Keratinocyte (primary cell): ENCODE measurements around the gene LSM7. TPM values are rescaled to one million over a fixed set of nuclear protein-coding genes. Genes with fewer than 3 reads are reported as not detected.

Experiments
- DNase-seq: peaks from one replicate; pipeline ENCODE4 v3.0.0-alpha.2; 2011; ENCODE audit warnings: low read depth, missing footprints, low spot score
- FAIRE-seq: peaks from 2 replicates; lab custom pipeline; 2011; peaks lifted over from hg19 to GRCh38; lab: Jason Lieb, UNC
- H2AFZ ChIP-seq: 2 replicates; pipeline ENCODE4 v1.6.0; 2012; ENCODE audit warnings: low read length, control low read depth, inconsistent platforms; ENCODE audit not compliant: control insufficient read depth
- H3K27ac ChIP-seq: 2 replicates; pipeline ENCODE4 v1.5.1; 2011; ENCODE audit warnings: low read length; ENCODE audit not compliant: control insufficient read depth, insufficient read depth
- H3K27me3 ChIP-seq: 3 replicates; pipeline ENCODE4 v1.6.0; 2011; ENCODE audit warnings: low read length; ENCODE audit not compliant: control insufficient read depth, insufficient read depth; ENCODE audit errors: extremely low read depth
- H3K36me3 ChIP-seq, 2 experiments: 2 replicates in 1 of 2; 3 replicates in 1 of 2; pipeline ENCODE4 v1.5.1; 2011; ENCODE audit warnings: low read length in 2 of 2, mild to moderate bottlenecking in 1 of 2; ENCODE audit not compliant: control insufficient read depth in 2 of 2, insufficient read depth in 2 of 2; ENCODE audit errors: extremely low read depth in 1 of 2
- H3K4me1 ChIP-seq: 3 replicates; pipeline ENCODE4 v1.5.1; 2011; ENCODE audit warnings: low read length; ENCODE audit not compliant: control insufficient read depth, insufficient read depth; ENCODE audit errors: extremely low read depth
- H3K4me2 ChIP-seq: 3 replicates; pipeline ENCODE4 v1.6.0; 2011; ENCODE audit warnings: low read depth, low read length; ENCODE audit not compliant: control insufficient read depth, insufficient read depth; ENCODE audit errors: extremely low read depth
- H3K4me3 ChIP-seq, 3 experiments: fragments of 200-600 bp in 1 of 3; sonication (generic) in 1 of 3; 2 replicates in 2 of 3; 3 replicates in 1 of 3; pipeline ENCODE4 v1.5.1; 2011 to 2016; ENCODE audit warnings: low read length in 3 of 3, mild to moderate bottlenecking in 3 of 3, control low read depth in 2 of 3, inconsistent platforms in 1 of 3, low read depth in 1 of 3, mixed read lengths in 1 of 3, mixed run types in 1 of 3, moderate library complexity in 1 of 3; ENCODE audit not compliant: control insufficient read depth in 2 of 3, insufficient read depth in 2 of 3; ENCODE audit errors: extremely low read depth in 1 of 3
- H3K79me2 ChIP-seq: 2 replicates; pipeline ENCODE4 v1.6.0; 2012; ENCODE audit warnings: low read length; ENCODE audit not compliant: control insufficient read depth, insufficient read depth
- H3K9ac ChIP-seq: 3 replicates; pipeline ENCODE4 v1.6.0; 2011; ENCODE audit warnings: low read length; ENCODE audit not compliant: control insufficient read depth, insufficient read depth; ENCODE audit errors: extremely low read depth
- H3K9me1 ChIP-seq: 3 replicates; pipeline ENCODE4 v1.6.0; 2011; ENCODE audit warnings: low read length; ENCODE audit not compliant: control insufficient read depth, insufficient read depth; ENCODE audit errors: extremely low read depth
- H3K9me3 ChIP-seq: 2 replicates; pipeline ENCODE4 v1.5.1; 2012; ENCODE audit warnings: low read depth, low read length; ENCODE audit not compliant: control insufficient read depth
- H4K20me1 ChIP-seq: 3 replicates; pipeline ENCODE4 v1.6.0; 2011; ENCODE audit warnings: low read length; ENCODE audit not compliant: control insufficient read depth, insufficient read depth; ENCODE audit errors: extremely low read depth
- EZH2 ChIP-seq: IDR thresholded peaks from one replicate; pipeline ENCODE4 v1.6.1; 2012; ENCODE audit warnings: inconsistent platforms, mild to moderate bottlenecking, low read length, moderate library complexity
- dilution Hi-C: fragments of 300-500 bp; cut with MboI; formaldehyde crosslinking; loops from one replicate; pipeline ENCODE4 v1.7.0; 2020; ENCODE audit warnings: low sequenced_read_pairs; ENCODE audit not compliant: extremely low pct_ligation_motif_present
- polyA plus RNA-seq, 5 experiments: library from polyadenylated mRNA; depleted of rRNA in 3 of 5; stranded (reverse) in 3 of 5; stranded (forward) in 1 of 5; unstranded in 1 of 5; fragments of >200 nt; gene quantifications; 1 replicate in 1 of 5; 2 replicates in 3 of 5; 3 replicates in 1 of 5; pipeline versions ENCODE4 v1.2.1 to v1.2.3, GENCODE V29; 2011 to 2012; ENCODE audit warnings: missing spikeins in 2 of 5, low read depth in 1 of 5, low replicate concordance in 1 of 5
- TF ChIP-seq, protein P1 (sequence below), 3 experiments: IDR thresholded peaks in 1 of 3; conservative IDR thresholded peaks in 1 of 3; optimal IDR thresholded peaks in 1 of 3; 2 replicates in 2 of 3; 3 replicates in 1 of 3; pipeline versions ENCODE3 to v1.5.1; 2011; ENCODE audit warnings: low read length in 3 of 3, mild to moderate bottlenecking in 3 of 3, moderate library complexity in 2 of 3, control low read depth in 1 of 3, inconsistent platforms in 1 of 3; ENCODE audit not compliant: insufficient read depth in 2 of 3; ENCODE audit errors: extremely low read depth in 1 of 3

LSM7 gene
- polyA plus RNA-seq, 1 donor (not counting 4 experiments of a cell fraction or from before 2014, with no cell fraction given), result 243 TPM

DNA sequence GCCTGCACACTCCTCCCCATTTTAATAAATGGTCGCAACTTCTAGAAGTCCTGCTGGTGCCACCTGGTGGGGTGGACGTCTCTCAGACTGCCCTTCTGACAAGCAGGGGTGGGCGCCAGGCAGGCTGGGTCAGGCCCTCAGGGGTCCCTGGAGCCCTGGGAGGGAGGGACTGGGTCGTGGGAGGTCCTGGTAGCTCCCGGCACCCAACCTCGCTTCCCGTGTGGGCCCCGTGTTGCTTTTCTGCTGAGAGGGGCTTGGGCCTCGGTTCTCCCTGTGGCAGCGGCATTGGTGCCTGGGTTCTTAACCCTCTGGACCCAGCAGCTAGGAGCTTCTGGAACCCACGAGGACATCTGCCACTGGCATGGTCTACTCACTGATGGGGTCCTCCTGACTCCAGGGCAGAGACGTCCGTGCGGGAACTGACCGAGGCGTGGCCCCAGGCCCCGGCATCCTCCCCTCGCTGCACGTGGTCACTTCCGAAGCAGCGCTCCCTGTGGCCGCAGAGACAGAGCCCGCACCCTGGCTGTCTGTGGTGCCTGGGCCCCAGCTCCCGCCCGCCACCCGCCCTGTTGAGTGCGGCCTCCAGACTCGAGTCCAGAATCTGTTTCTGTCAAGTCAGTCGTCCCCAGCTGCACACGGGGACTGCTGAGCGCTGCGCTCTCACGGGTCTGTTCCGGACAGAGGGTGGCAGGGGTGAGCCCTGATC lies 25.7 kb upstream of the LSM7 start:
- DNase-seq (no peak), FAIRE-seq (no peak)
- Histone ChIP-seq H3K27ac (no peak overlapping the region), H3K9ac (no peak overlapping the region), H3K9me3 (no peaks in the 10 kb centered on the region), H3K4me2 (no peak overlapping the region), H3K79me2 (no peaks in the 10 kb centered on the region), H3K4me1 (no peaks in the 10 kb centered on the region), H2AFZ (no peak overlapping the region), H3K9me1 (no peaks in the 10 kb centered on the region), H4K20me1 (peaks cover 3% of the 10 kb centered on the region), H3K4me3 (no peak overlapping the region), H3K27me3 (peaks cover 11% of the 10 kb centered on the region), H3K36me3 (peaks cover 0 to 12% of the 10 kb centered on the region in 2 experiments)
- dilution Hi-C loops, result no loop called here
- TF ChIP-seq, protein P1, sequence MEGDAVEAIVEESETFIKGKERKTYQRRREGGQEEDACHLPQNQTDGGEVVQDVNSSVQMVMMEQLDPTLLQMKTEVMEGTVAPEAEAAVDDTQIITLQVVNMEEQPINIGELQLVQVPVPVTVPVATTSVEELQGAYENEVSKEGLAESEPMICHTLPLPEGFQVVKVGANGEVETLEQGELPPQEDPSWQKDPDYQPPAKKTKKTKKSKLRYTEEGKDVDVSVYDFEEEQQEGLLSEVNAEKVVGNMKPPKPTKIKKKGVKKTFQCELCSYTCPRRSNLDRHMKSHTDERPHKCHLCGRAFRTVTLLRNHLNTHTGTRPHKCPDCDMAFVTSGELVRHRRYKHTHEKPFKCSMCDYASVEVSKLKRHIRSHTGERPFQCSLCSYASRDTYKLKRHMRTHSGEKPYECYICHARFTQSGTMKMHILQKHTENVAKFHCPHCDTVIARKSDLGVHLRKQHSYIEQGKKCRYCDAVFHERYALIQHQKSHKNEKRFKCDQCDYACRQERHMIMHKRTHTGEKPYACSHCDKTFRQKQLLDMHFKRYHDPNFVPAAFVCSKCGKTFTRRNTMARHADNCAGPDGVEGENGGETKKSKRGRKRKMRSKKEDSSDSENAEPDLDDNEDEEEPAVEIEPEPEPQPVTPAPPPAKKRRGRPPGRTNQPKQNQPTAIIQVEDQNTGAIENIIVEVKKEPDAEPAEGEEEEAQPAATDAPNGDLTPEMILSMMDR (optimal IDR thresholded peaks at IDR 0.05 in 1 of 3, IDR thresholded peaks at IDR 0.05 in 1 of 3, conservative IDR thresholded peaks at IDR 0.05 in 1 of 3; ENCODE audit: extremely low read depth in 1 of 3, insufficient read depth in 2 of 3, low read length in 3 of 3), result no peak
- TF ChIP-seq EZH2, result no peak

DNA sequence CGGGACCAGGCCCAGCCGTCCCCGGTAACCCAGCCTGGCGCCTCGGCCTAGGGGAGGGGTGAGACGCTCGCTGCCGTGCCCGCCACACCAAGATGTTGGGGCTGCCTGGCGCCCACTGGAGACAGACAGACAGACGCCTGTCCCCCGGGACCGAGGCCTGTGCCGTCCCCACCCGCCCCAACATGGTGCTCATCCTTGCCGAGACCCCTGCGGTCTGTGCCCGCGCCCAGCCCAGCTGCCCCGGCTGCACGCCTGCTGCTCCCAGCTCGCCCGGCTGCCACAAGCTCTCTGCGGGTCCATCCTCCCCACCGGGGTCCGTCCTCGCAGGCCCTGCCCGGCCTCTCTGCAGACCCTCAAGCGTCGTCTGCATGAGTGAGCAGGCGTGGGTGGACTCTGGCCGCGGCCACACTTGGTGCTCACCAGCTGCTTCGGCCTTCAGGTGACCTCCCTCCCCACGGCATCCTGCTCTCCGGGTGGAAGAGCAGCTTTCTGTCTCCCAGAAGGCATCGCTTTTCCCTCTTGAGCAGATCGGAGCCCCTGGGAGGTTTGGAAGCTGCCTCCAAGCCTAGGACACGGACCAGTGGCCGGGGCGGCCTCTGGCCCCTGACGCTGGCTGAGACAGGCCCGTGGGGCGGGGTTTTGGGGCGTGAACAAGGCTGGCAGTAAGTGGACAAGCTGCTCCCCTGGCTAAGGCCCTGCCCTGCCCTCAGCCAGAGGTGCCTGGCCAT lies 24.9 kb upstream of the LSM7 start:
- Histone ChIP-seq H4K20me1 (no peaks in the 10 kb centered on the region), H3K9me1 (no peaks in the 10 kb centered on the region), H3K9ac (no peak overlapping the region), H3K79me2 (no peaks in the 10 kb centered on the region), H2AFZ (no peak overlapping the region), H3K4me1 (no peaks in the 10 kb centered on the region), H3K9me3 (no peaks in the 10 kb centered on the region), H3K4me3 (no peak overlapping the region), H3K27ac (no peak overlapping the region), H3K27me3 (peaks cover 4% of the 10 kb centered on the region), H3K36me3 (peaks cover 0 to 14% of the 10 kb centered on the region in 2 experiments), H3K4me2 (no peak overlapping the region)
- no peak for FAIRE-seq
- dilution Hi-C loops, result no loop called here
- TF ChIP-seq, protein P1 (optimal IDR thresholded peaks at IDR 0.05 in 1 of 3, IDR thresholded peaks at IDR 0.05 in 1 of 3, conservative IDR thresholded peaks at IDR 0.05 in 1 of 3; ENCODE audit: extremely low read depth in 1 of 3, insufficient read depth in 2 of 3, low read length in 3 of 3), result no peak
- TF ChIP-seq EZH2, result no peak
- no peak for DNase-seq
